ENCODE data around the gene CLEC10A.
"Not testable (repeated sequence)": the region's sequence is repeated elsewhere in the genome, so short reads cannot be mapped to it uniquely, and the experiment has no call there.

The CLEC10A gene

DNA sequence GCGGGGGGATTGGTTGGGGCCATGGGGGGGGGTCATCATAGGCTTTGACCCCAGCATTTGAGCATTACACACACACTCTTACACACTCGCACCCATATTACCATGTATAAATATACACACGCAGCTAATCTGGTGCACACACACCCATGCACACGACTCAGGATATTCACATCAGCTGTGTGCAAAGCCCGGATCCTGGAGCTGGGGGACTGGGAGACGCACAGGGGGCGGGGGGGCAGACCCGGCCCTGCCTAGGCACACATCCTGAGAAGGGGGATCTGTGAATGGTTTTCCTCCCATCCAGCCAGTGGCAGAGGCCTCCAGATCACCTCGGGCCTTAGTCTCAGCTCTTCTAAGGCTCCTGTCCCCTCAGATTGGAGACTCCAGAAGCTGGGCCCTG is 28.9 kb upstream of the CLEC10A start:
- no peaks in the 10 kb centered on the region for H3K4me1 ChIP-seq (ENCODE audit: control insufficient read depth, insufficient read depth, low read length, poor library complexity, severe bottlenecking)
- no peaks in the 10 kb centered on the region for H3K9me3 ChIP-seq (ENCODE audit: control insufficient read depth, low read length)
- DNase-seq: no peak
- no peaks in the 10 kb centered on the region for H3K36me3 ChIP-seq (ENCODE audit: control insufficient read depth, insufficient read depth, low read length)
- H3K4me3 ChIP-seq (ENCODE audit: insufficient read depth, low read depth, low read length, poor library complexity, severe bottlenecking): no peak overlapping the region
- no peak overlapping the region for H3K27ac ChIP-seq (ENCODE audit: insufficient read depth, low read length, poor library complexity, severe bottlenecking)
- no peaks in the 10 kb centered on the region for H3K27me3 ChIP-seq (replicated peaks; ENCODE audit: control insufficient read depth, insufficient read depth, low read length, poor library complexity, severe bottlenecking)

DNA sequence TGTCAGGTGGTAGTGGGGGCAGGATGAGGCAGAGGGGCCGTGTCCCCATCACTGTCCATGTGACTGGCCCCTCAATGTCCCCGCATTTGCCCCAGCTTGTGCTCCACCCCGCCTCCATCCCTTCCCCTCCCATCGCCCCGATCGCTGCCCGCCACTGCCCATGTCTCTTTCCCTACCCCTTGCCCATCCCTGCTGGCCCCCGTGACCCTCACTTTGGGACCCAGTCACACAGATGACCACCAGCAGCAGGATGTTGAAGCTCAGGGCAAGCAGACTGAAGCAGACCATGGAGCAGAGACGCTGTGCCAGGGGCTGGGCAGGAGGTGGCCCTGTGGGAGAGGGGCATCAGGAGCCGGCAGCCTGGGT is 28.5 kb upstream of the CLEC10A start:
- Histone ChIP-seq H3K36me3 (ENCODE audit: control insufficient read depth, insufficient read depth, low read length) (no peaks in the 10 kb centered on the region), H3K27ac (ENCODE audit: insufficient read depth, low read length, poor library complexity, severe bottlenecking) (no peak overlapping the region), H3K27me3 (replicated peaks; ENCODE audit: control insufficient read depth, insufficient read depth, low read length, poor library complexity, severe bottlenecking) (no peaks in the 10 kb centered on the region), H3K4me3 (ENCODE audit: insufficient read depth, low read depth, low read length, poor library complexity, severe bottlenecking) (no peak overlapping the region), H3K9me3 (ENCODE audit: control insufficient read depth, low read length) (no peaks in the 10 kb centered on the region), H3K4me1 (ENCODE audit: control insufficient read depth, insufficient read depth, low read length, poor library complexity, severe bottlenecking) (no peaks in the 10 kb centered on the region)
- no peak for DNase-seq

DNA sequence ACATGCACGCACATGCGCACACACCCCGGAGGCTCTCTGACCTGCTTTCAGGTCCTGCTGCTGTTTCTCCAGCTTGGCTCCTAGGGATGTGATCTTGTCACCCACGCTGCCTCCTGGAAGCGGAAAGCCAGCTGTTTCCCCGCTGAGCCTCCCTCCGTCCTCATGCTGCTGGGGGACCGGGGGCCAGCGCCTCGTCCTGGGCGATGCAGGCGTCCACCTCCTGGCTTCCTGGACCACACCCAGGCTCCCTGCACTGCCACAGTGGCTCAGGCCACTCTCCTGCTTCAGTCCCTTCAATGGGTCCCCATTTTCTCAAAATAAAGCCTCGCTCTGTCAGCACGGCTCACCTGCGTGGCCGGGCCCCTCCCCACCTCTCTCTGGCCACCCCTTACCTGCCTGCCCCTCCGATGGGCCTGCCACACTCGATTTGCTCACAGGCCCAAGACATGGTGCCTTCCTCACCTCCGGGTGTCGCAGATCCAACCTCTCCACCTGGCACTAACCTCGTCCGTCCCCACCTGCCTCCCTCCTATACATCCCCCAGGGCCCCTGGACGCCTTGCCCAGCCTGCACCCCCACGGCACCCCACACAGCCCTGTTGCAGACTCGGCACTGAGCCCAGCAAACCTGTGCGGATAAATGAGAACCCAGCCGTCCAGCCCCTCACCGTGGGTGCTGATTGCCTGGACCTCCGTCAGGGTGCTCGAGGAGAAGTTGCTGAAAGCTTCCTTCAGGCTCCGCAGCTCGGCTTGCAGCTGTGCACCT is 27.9 kb upstream of the CLEC10A start:
- DNase-seq: no peak
- no peak overlapping the region for H3K4me3 ChIP-seq (ENCODE audit: insufficient read depth, low read depth, low read length, poor library complexity, severe bottlenecking)
- no peaks in the 10 kb centered on the region for H3K36me3 ChIP-seq (ENCODE audit: control insufficient read depth, insufficient read depth, low read length)
- no peaks in the 10 kb centered on the region for H3K4me1 ChIP-seq (ENCODE audit: control insufficient read depth, insufficient read depth, low read length, poor library complexity, severe bottlenecking)
- H3K27ac ChIP-seq (ENCODE audit: insufficient read depth, low read length, poor library complexity, severe bottlenecking): no peak overlapping the region
- no peaks in the 10 kb centered on the region for H3K27me3 ChIP-seq (replicated peaks; ENCODE audit: control insufficient read depth, insufficient read depth, low read length, poor library complexity, severe bottlenecking)
- no peaks in the 10 kb centered on the region for H3K9me3 ChIP-seq (ENCODE audit: control insufficient read depth, low read length)

DNA sequence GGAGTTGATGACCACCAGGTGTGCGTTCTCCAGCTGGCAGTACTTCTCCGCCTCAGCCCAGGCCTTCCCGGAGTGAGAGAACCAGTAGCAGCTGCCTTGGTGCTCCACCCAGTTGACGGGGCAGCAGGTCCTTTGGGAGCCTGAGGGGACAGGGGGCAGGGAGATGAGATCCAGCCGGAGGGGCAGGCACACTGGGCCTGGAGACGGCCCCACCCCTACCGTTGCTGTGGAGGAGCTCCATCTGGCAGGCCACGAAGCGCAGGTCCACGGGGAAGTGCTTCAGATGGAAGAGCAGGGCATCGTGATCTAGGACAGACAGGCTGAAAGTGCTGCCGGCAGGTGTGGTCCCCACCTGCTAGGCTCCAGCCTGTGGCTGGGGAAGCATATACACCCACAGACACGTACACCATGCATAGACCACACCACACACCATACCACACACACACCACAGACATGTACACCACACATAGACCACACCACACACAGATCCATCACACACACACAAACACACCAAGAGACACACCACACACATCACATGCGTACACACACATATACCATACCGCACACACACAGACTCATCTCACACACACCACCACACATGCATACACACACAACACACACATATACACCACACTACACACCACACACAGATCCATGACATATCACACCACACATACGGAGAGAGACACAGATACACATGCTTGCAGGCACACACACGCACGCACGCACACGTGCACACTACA is 27.1 kb upstream of the CLEC10A start:
- H3K36me3 ChIP-seq (ENCODE audit: control insufficient read depth, insufficient read depth, low read length): no peaks in the 10 kb centered on the region
- H3K9me3 ChIP-seq (ENCODE audit: control insufficient read depth, low read length): no peaks in the 10 kb centered on the region
- H3K4me1 ChIP-seq (ENCODE audit: control insufficient read depth, insufficient read depth, low read length, poor library complexity, severe bottlenecking): no peaks in the 10 kb centered on the region
- H3K27me3 ChIP-seq (replicated peaks; ENCODE audit: control insufficient read depth, insufficient read depth, low read length, poor library complexity, severe bottlenecking): peaks cover 2% of the 10 kb centered on the region
- no peak overlapping the region for H3K4me3 ChIP-seq (ENCODE audit: insufficient read depth, low read depth, low read length, poor library complexity, severe bottlenecking)
- DNase-seq: no peak
- no peak overlapping the region for H3K27ac ChIP-seq (ENCODE audit: insufficient read depth, low read length, poor library complexity, severe bottlenecking)

DNA sequence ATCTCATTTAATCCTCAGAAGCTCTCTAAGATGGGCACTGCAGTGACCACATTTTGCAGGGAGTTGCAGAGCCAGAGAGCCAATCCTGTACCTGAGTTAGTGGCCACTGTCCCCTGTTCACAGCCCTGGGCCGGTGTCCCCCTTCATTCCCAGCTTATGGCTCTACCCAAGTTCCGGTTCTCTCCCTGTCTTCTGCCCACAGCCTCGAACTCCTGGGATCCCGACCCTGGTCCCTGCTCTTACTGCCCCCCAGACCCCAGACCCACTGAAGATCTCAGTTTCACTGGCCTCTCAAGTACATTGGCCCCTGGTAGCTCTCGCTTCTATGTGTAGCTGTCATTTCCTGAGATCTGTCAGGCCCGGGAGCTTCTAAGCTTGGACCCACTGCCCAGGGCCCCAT is 22.4 kb upstream of the CLEC10A start:
- no peak overlapping the region for H3K27ac ChIP-seq (ENCODE audit: insufficient read depth, low read length, poor library complexity, severe bottlenecking)
- no peaks in the 10 kb centered on the region for H3K4me1 ChIP-seq (ENCODE audit: control insufficient read depth, insufficient read depth, low read length, poor library complexity, severe bottlenecking)
- DNase-seq: no peak
- no peaks in the 10 kb centered on the region for H3K36me3 ChIP-seq (ENCODE audit: control insufficient read depth, insufficient read depth, low read length)
- H3K4me3 ChIP-seq (ENCODE audit: insufficient read depth, low read depth, low read length, poor library complexity, severe bottlenecking): no peak overlapping the region
- H3K27me3 ChIP-seq (replicated peaks; ENCODE audit: control insufficient read depth, insufficient read depth, low read length, poor library complexity, severe bottlenecking): peaks cover 2% of the 10 kb centered on the region
- no peaks in the 10 kb centered on the region for H3K9me3 ChIP-seq (ENCODE audit: control insufficient read depth, low read length)

DNA sequence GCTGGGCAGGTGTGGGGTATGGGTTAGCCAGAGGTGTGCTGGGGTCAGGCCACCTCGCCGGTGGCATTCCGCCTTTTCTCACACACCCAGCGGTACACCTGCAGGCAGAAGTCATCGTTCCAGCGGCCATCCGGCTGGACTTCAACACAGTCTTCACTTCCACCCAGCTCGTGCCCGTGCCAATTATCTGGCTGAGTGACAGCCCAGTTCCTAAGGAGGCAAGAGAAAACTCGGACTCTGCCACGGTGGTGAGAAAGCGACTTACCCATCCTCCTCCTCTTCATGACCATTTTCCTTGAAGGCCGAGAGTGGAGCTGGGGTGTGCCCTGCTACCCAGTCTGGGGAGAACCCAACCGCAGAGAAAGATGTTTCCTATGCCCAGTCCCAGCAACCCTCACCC is 21.5 kb upstream of the CLEC10A start:
- H3K9me3 ChIP-seq (ENCODE audit: control insufficient read depth, low read length): no peaks in the 10 kb centered on the region
- H3K36me3 ChIP-seq (ENCODE audit: control insufficient read depth, insufficient read depth, low read length): no peaks in the 10 kb centered on the region
- peaks cover 2% of the 10 kb centered on the region for H3K27me3 ChIP-seq (replicated peaks; ENCODE audit: control insufficient read depth, insufficient read depth, low read length, poor library complexity, severe bottlenecking)
- no peak overlapping the region for H3K27ac ChIP-seq (ENCODE audit: insufficient read depth, low read length, poor library complexity, severe bottlenecking)
- no peak overlapping the region for H3K4me3 ChIP-seq (ENCODE audit: insufficient read depth, low read depth, low read length, poor library complexity, severe bottlenecking)
- no peaks in the 10 kb centered on the region for H3K4me1 ChIP-seq (ENCODE audit: control insufficient read depth, insufficient read depth, low read length, poor library complexity, severe bottlenecking)
- DNase-seq: no peak

DNA sequence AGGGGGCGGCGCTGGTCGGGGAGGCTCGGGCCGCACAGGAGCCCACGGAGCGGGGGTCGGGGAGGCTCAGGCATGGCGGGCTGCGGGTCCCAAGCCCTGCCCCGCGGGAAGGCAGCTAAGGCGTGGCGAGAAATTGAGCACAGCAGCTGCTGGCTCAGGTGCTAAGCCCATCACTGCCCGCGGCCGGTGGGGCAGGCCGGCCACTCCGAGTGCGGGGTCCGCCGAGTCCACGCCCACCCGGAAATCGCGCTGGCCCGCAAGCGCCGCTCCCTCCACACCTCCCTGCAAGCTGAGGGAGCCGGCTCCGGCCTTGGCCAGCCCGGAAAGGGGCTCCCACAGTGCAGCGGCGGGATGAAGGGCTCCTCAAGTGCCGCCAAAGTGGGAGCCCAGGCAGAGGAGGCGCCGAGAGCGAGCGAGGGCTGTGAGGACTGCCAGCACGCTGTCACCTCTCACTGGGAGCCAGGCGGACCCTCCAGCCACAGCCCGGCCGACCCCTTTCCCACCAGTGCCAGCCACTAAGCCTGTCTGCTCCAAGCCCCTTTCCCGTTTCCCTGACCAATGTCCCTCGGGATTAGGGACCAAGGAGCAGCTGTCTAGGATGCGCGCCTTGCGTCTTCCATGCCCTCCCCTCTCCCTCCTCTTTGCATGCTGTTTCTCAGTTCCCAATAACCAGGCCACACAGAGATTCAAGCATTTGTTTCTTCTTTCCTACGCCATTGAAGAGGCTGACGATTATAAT is 20.8 kb upstream of the CLEC10A start:
- H3K4me1 ChIP-seq (ENCODE audit: control insufficient read depth, insufficient read depth, low read length, poor library complexity, severe bottlenecking); H3K27me3 ChIP-seq (replicated peaks; ENCODE audit: control insufficient read depth, insufficient read depth, low read length, poor library complexity, severe bottlenecking); H3K27ac ChIP-seq (ENCODE audit: insufficient read depth, low read length, poor library complexity, severe bottlenecking); DNase-seq; H3K9me3 ChIP-seq (ENCODE audit: control insufficient read depth, low read length); H3K36me3 ChIP-seq (ENCODE audit: control insufficient read depth, insufficient read depth, low read length); H3K4me3 ChIP-seq (ENCODE audit: insufficient read depth, low read depth, low read length, poor library complexity, severe bottlenecking): not testable (repeated sequence)

DNA sequence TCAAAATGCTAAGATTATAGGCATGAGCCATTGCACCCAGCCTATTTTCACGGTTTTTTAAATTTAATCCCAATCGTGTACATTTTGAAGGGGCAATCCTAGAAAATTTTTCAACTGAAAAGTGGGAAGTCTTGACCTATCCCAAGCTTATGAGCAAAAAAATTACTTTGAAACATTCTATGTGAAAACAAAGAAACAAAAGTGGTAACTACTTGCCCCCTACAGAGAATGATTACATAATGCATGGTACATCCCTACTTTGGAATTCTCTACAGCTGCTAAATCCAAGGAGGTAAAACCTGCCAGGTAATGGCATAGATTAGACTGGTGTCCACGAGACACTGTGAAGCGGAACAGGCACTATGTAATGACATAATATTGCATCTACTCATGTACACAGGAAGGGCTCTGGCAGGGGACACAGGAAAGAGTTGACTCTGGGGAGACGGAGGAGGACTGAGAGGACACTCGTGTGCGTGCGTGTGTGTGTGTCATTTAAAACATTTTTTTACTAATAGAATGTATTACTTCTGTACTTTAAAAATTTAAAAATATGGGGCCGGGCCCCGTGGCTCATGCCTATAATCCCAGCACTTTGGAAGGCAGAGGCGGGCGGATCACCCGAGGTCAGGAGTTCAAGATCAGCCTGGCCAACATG is 18.9 kb upstream of the CLEC10A start:
- no peak for DNase-seq
- H3K4me1 ChIP-seq (ENCODE audit: control insufficient read depth, insufficient read depth, low read length, poor library complexity, severe bottlenecking): no peaks in the 10 kb centered on the region
- no peaks in the 10 kb centered on the region for H3K9me3 ChIP-seq (ENCODE audit: control insufficient read depth, low read length)

DNA sequence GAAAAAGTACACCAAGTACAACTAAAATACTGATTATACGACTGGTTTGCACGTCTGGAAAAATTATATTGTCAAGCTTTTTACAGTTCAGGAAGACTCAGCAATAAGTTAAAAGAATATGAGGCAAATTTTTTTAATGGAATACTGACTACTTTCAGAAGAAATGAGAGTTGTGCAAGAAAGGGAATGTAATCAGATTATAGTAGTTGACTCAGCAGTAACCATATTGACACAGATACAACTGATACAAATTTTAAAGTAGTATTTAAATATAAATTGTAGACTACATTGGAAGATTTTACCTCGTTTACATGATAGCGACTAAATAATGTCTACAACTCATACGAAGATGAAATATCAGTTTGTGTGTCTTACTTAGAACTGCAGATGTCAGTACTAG is 17.9 kb upstream of the CLEC10A start:
- Histone ChIP-seq H3K36me3 (ENCODE audit: control insufficient read depth, insufficient read depth, low read length) (no peaks in the 10 kb centered on the region), H3K9me3 (ENCODE audit: control insufficient read depth, low read length) (no peaks in the 10 kb centered on the region), H3K27me3 (replicated peaks; ENCODE audit: control insufficient read depth, insufficient read depth, low read length, poor library complexity, severe bottlenecking) (peaks cover 2% of the 10 kb centered on the region), H3K27ac (ENCODE audit: insufficient read depth, low read length, poor library complexity, severe bottlenecking) (no peak overlapping the region), H3K4me3 (ENCODE audit: insufficient read depth, low read depth, low read length, poor library complexity, severe bottlenecking) (no peak overlapping the region), H3K4me1 (ENCODE audit: control insufficient read depth, insufficient read depth, low read length, poor library complexity, severe bottlenecking) (no peaks in the 10 kb centered on the region)
- DNase-seq: no peak

More for the DNA sequence above, 18.9 kb upstream of the CLEC10A start:
- H3K27me3 ChIP-seq (replicated peaks; ENCODE audit: control insufficient read depth, insufficient read depth, low read length, poor library complexity, severe bottlenecking): peaks cover 2% of the 10 kb centered on the region
- H3K36me3 ChIP-seq (ENCODE audit: control insufficient read depth, insufficient read depth, low read length): no peaks in the 10 kb centered on the region
- H3K27ac ChIP-seq (ENCODE audit: insufficient read depth, low read length, poor library complexity, severe bottlenecking): no peak overlapping the region
- no peak overlapping the region for H3K4me3 ChIP-seq (ENCODE audit: insufficient read depth, low read depth, low read length, poor library complexity, severe bottlenecking)

All from effector memory CD4-positive, alpha-beta T cell (primary cell).